Smooth muscle cell (in vitro differentiated cells): Measurements from ENCODE around the gene PSG2. TPM values are rescaled to one million over a fixed set of nuclear protein-coding genes. Genes with fewer than 3 reads are reported as not detected.
"Not testable (repeated sequence)": the region's sequence is repeated elsewhere in the genome, so short reads cannot be mapped to it uniquely, and the experiment has no call there.

Source experiments
- DNase-seq: peaks from one replicate; lab custom pipeline; 2025; ENCODE audit not compliant: unreplicated experiment; lab: John Stamatoyannopoulos, UW
- H2AFZ ChIP-seq: fragments of 200-600 bp; sonication (generic); 2 replicates; pipeline ENCODE4 v1.6.0; 2016; ENCODE audit warnings: antibody characterized with exemption, low read depth, mild to moderate bottlenecking
- H3F3A ChIP-seq: fragments of 200-600 bp; sonication (generic); 2 replicates; pipeline ENCODE4 v1.6.0; 2017; ENCODE audit warnings: antibody characterized with exemption, low read depth
- H3K27ac ChIP-seq: fragments of 200-600 bp; sonication (generic); 2 replicates; pipeline ENCODE4 v1.5.1; 2016; ENCODE audit warnings: low read depth, mild to moderate bottlenecking
- H3K27me3 ChIP-seq: fragments of 200-600 bp; sonication (generic); 2 replicates; pipeline ENCODE4 v1.6.1; 2016; ENCODE audit warnings: low read depth, mild to moderate bottlenecking
- H3K36me3 ChIP-seq: fragments of 200-600 bp; sonication (generic); 2 replicates; pipeline ENCODE4 v1.5.1; 2016; ENCODE audit warnings: low read depth
- H3K4me1 ChIP-seq: fragments of 200-600 bp; sonication (generic); 2 replicates; pipeline ENCODE4 v1.5.1; 2016; ENCODE audit warnings: low read depth
- H3K4me2 ChIP-seq: fragments of 200-600 bp; sonication (generic); 2 replicates; pipeline ENCODE4 v1.6.0; 2016; ENCODE audit warnings: mild to moderate bottlenecking
- H3K4me3 ChIP-seq: fragments of 200-600 bp; sonication (generic); 2 replicates; pipeline ENCODE4 v1.5.1; 2016; ENCODE audit warnings: mild to moderate bottlenecking
- H3K79me2 ChIP-seq: fragments of 200-600 bp; sonication (generic); 2 replicates; pipeline ENCODE4 v1.6.0; 2016; ENCODE audit warnings: low read depth, mild to moderate bottlenecking
- H3K9ac ChIP-seq: fragments of 200-600 bp; sonication (generic); 2 replicates; pipeline ENCODE4 v1.6.0; 2016; ENCODE audit warnings: low read depth
- H3K9me3 ChIP-seq: fragments of 200-600 bp; sonication (generic); replicated peaks from 2 replicates; pipeline ENCODE4 v1.5.1; 2016; ENCODE audit warnings: low read depth
- H4K20me1 ChIP-seq: fragments of 200-600 bp; sonication (generic); 2 replicates; pipeline ENCODE4 v1.6.0; 2016; ENCODE audit warnings: low read depth
- CTCF ChIP-seq: fragments of 200-600 bp; sonication (generic); IDR thresholded peaks from 2 replicates; pipeline ENCODE4 v1.5.1; 2017; ENCODE audit warnings: borderline replicate concordance, mild to moderate bottlenecking, antibody characterized with exemption; ENCODE audit not compliant: insufficient read depth, poor library complexity, severe bottlenecking
- WGBS: methylation state at CpG from one replicate; pipeline ENCODE4 v1.1.7; 2016; ENCODE audit warnings: low lambda C conversion rate; 5-methylcytosine and 5-hydroxymethylcytosine counted together
- polyA plus RNA-seq: library from polyadenylated mRNA; unstranded; fragments of >200 nt; fragmentation: Nextera tagmentation; extraction: Ambion mirVana; gene quantifications from 2 replicates; pipeline ENCODE4 v1.2.1, GENCODE V29; 2016
- total RNA-seq: library from RNA; depleted of rRNA; stranded (reverse); fragments of >200 nt; gene quantifications from 2 replicates; pipeline ENCODE4 v1.2.3, GENCODE V29; 2014

The PSG2 gene
- total RNA-seq, result not detected in 2 replicates
- not detected in 2 replicates for polyA plus RNA-seq

- DNase-seq, H3K4me2 ChIP-seq, H2AFZ ChIP-seq, H3K27ac ChIP-seq, H3K9me3 ChIP-seq, H3K27me3 ChIP-seq, H3K4me3 ChIP-seq, H3F3A ChIP-seq, H4K20me1 ChIP-seq, H3K4me1 ChIP-seq, H3K9ac ChIP-seq, H3K36me3 ChIP-seq, H3K79me2 ChIP-seq: not testable (repeated sequence)
- 60% methylated on average over 2 of the region's 2 CpGs for WGBS
Measured at GRCh38 chr19:43082601-43083000, at the start of gene PSG2. TSS of gene PSG2 (minus strand) at chr19:43082701. CDS start at chr19:43082569, 132 bp downstream.

- 67% methylated on average over 8 of the region's 8 CpGs for WGBS
- H3K36me3 ChIP-seq, H3K4me1 ChIP-seq, H3K9me3 ChIP-seq, H4K20me1 ChIP-seq, H3K79me2 ChIP-seq, H3K27me3 ChIP-seq, H3K9ac ChIP-seq, H3K27ac ChIP-seq, H2AFZ ChIP-seq, DNase-seq, H3K4me3 ChIP-seq, H3K4me2 ChIP-seq, H3F3A ChIP-seq: not testable (repeated sequence)
Measured at GRCh38 chr19:43131281-43131842, 48.9 kb upstream of the PSG2 start.

GRCh38 chr19:43129197-43129596 lies 46.7 kb upstream of the PSG2 start:
- not testable (repeated sequence) for H3K4me2 ChIP-seq, DNase-seq, H3K36me3 ChIP-seq, H2AFZ ChIP-seq, H3K9ac ChIP-seq, H3K27ac ChIP-seq, H3F3A ChIP-seq, H3K27me3 ChIP-seq, H3K4me3 ChIP-seq, H4K20me1 ChIP-seq, H3K79me2 ChIP-seq, H3K9me3 ChIP-seq, H3K4me1 ChIP-seq
- WGBS, result 69% methylated on average over 7 of the region's 7 CpGs

- H3F3A ChIP-seq, H3K36me3 ChIP-seq, H3K27ac ChIP-seq, H3K4me3 ChIP-seq, H3K4me1 ChIP-seq, H2AFZ ChIP-seq, H3K27me3 ChIP-seq, H3K9ac ChIP-seq, DNase-seq, H4K20me1 ChIP-seq, H3K4me2 ChIP-seq, H3K79me2 ChIP-seq, H3K9me3 ChIP-seq: not testable (repeated sequence)
- 48% methylated on average over 3 of the region's 3 CpGs for WGBS
Measured at GRCh38 chr19:43127336-43127735, 44.8 kb upstream of the PSG2 start.

GRCh38 chr19:43126720-43127119 lies 44.2 kb upstream of the PSG2 start:
- WGBS, result 68% methylated on average over 4 of the region's 4 CpGs
- H3K4me3 ChIP-seq, result no peak overlapping the region
- no peaks in the 10 kb centered on the region for H3K4me1 ChIP-seq
- no peak for DNase-seq
- no peak overlapping the region for H3K4me2 ChIP-seq
- H3K9ac ChIP-seq, result no peak overlapping the region
- no peak for TF ChIP-seq CTCF
- no peaks in the 10 kb centered on the region for H4K20me1 ChIP-seq
- no peaks in the 10 kb centered on the region for H3K27me3 ChIP-seq
- no peaks in the 10 kb centered on the region for H3F3A ChIP-seq
- no peaks in the 10 kb centered on the region for H3K36me3 ChIP-seq
- H2AFZ ChIP-seq, result no peak overlapping the region
- no peak overlapping the region for H3K27ac ChIP-seq
- H3K79me2 ChIP-seq, result no peaks in the 10 kb centered on the region
- H3K9me3 ChIP-seq, result no peaks in the 10 kb centered on the region
